ENCODE measurements around the gene SH2D3A. TPM values are rescaled to one million over a fixed set of nuclear protein-coding genes. Genes with fewer than 3 reads are reported as not detected.

Gene SH2D3A
- total and polyA plus RNA-seq, 2 of the 8 experiments (the other 6 are each of a cell fraction or from before 2014, with no cell fraction given): 14.5 to 22.1 TPM

- TF ChIP-seq RFX5 (IDR thresholded peaks at IDR 0.05; ENCODE audit: borderline replicate concordance, low read depth, low read length) (no peak), BCL11A (IDR thresholded peaks at IDR 0.05; ENCODE audit: low read depth in 2 of 2, low read length in 2 of 2) (no peak), GTF2F1 (IDR thresholded peaks at IDR 0.05; ENCODE audit: borderline replicate concordance, low read depth, low read length) (no peak), ZNF274 (IDR thresholded peaks at IDR 0.05; ENCODE audit: borderline replicate concordance, extremely low read depth, low read length) (no peak), CHD1 (IDR thresholded peaks at IDR 0.05; ENCODE audit: low read depth, low read length) (no peak), CHD7 (IDR thresholded peaks at IDR 0.05; ENCODE audit: insufficient replicate concordance, low read length) (no peak), KDM5A (IDR thresholded peaks at IDR 0.05; ENCODE audit: low read length) (no peak)
These were observed 1.4 kb downstream of the SH2D3A start (continued) for GRCh38 chr19:6765738-6766356.

Data from H1 (cell line).